GM19025 (cell line): ENCODE measurements around the gene AMOT.

Experiments
- ATAC-seq: cut with Tn5 transposase; IDR thresholded peaks from one replicate; pipeline ENCODE4 v1.9.1; 2021; ENCODE audit warnings: mild to moderate bottlenecking, low read depth, moderate library complexity; ENCODE audit not compliant: unreplicated experiment

The AMOT gene

GRCh38 chrX:112808007-112808406 is 32.6 kb downstream of the AMOT start:
- no peak for ATAC-seq

- ATAC-seq: no peak
Measured at GRCh38 chrX:112803060-112803459, 37.6 kb downstream of the AMOT start.

GRCh38 chrX:112802541-112802940 is 38.1 kb downstream of the AMOT start:
- ATAC-seq: no peak

GRCh38 chrX:112800971-112801775 is 39.5 kb downstream of the AMOT start:
- no peak for ATAC-seq

GRCh38 chrX:112799425-112799824 is 41.2 kb downstream of the AMOT start:
- ATAC-seq: no peak

- ATAC-seq: no peak
Measured at GRCh38 chrX:112798736-112799135, 41.9 kb downstream of the AMOT start.

- ATAC-seq: no peak
Measured at GRCh38 chrX:112789931-112790330, 50.7 kb downstream of the AMOT start.

- no peak for ATAC-seq
Measured at GRCh38 chrX:112786076-112786475, 54.6 kb downstream of the AMOT start.

- no peak for ATAC-seq
Measured at GRCh38 chrX:112785344-112785743, 55.3 kb downstream of the AMOT start.

GRCh38 chrX:112784692-112785091 is 55.9 kb downstream of the AMOT start:
- no peak for ATAC-seq

- no peak for ATAC-seq
Measured at GRCh38 chrX:112779139-112779538, 61.5 kb downstream of the AMOT start.

- ATAC-seq: no peak
Measured at GRCh38 chrX:112774651-112775293, 65.9 kb downstream of the AMOT start.

- ATAC-seq: no peak
Measured at GRCh38 chrX:112774142-112774541, 66.5 kb downstream of the AMOT start.

GRCh38 chrX:112769034-112769433 is 71.6 kb downstream of the AMOT start:
- ATAC-seq: no peak

GRCh38 chrX:112768563-112768962 is 72.1 kb downstream of the AMOT start:
- no peak for ATAC-seq

- no peak for ATAC-seq
Measured at GRCh38 chrX:112766774-112767173, 73.9 kb downstream of the AMOT start.

GRCh38 chrX:112761242-112762207 is 79.1 kb downstream of the AMOT start:
- ATAC-seq: peak; percentile 85

GRCh38 chrX:112760697-112761096 is 79.9 kb downstream of the AMOT start:
- ATAC-seq: no peak

- ATAC-seq: no peak
Measured at GRCh38 chrX:112759966-112760365, 80.7 kb downstream of the AMOT start.

- ATAC-seq: no peak
Measured at GRCh38 chrX:112759512-112759911, 81.1 kb downstream of the AMOT start.

GRCh38 chrX:112757946-112758345 is 82.7 kb downstream of the AMOT start:
- no peak for ATAC-seq
